ENCODE results near the gene KCTD16.
A peak's percentile ranks its signal among the peaks of the same experiment; 100 is the strongest.

The KCTD16 gene

GRCh38 chr5:144464306-144464705 is 293.6 kb downstream of the KCTD16 start:
- H3K9ac ChIP-seq (ENCODE audit: low read depth, low read length, poor library complexity, severe bottlenecking), result no peak overlapping the region
- no peaks in the 10 kb centered on the region for H3K9me2 ChIP-seq (replicated peaks; ENCODE audit: low read depth, low read length)
- H3K79me2 ChIP-seq (ENCODE audit: insufficient read depth, low read length), result no peaks in the 10 kb centered on the region
- H3K36me3 ChIP-seq (ENCODE audit: insufficient read depth, low read length), result no peaks in the 10 kb centered on the region
- no peak overlapping the region for H2AFZ ChIP-seq (ENCODE audit: low read length)
- H3K9me3 ChIP-seq (ENCODE audit: insufficient read depth, low read depth, low read length), result no peaks in the 10 kb centered on the region
- no peaks in the 10 kb centered on the region for H3F3A ChIP-seq (ENCODE audit: low read depth)
- no peaks in the 10 kb centered on the region for H3K4me1 ChIP-seq (ENCODE audit: insufficient read depth, low read length, poor library complexity, severe bottlenecking)
- no peak for TF ChIP-seq CTCF (conservative IDR thresholded peaks at IDR 0.05; ENCODE audit: low read length)
- TF ChIP-seq EZH2phosphoT487 (IDR thresholded peaks at IDR 0.05; ENCODE audit: borderline replicate concordance), result no peak
- no peaks in the 10 kb centered on the region for H3K27me3 ChIP-seq (ENCODE audit: insufficient read depth, low read length, poor library complexity, severe bottlenecking)
- H3K4me2 ChIP-seq (ENCODE audit: low read depth, low read length, poor library complexity, severe bottlenecking), result no peak overlapping the region
- no peak overlapping the region for H3K4me3 ChIP-seq (ENCODE audit: low read length, poor library complexity, severe bottlenecking)
- no peaks in the 10 kb centered on the region for H4K20me1 ChIP-seq (ENCODE audit: insufficient read depth, low read length, poor library complexity, severe bottlenecking)

DNA sequence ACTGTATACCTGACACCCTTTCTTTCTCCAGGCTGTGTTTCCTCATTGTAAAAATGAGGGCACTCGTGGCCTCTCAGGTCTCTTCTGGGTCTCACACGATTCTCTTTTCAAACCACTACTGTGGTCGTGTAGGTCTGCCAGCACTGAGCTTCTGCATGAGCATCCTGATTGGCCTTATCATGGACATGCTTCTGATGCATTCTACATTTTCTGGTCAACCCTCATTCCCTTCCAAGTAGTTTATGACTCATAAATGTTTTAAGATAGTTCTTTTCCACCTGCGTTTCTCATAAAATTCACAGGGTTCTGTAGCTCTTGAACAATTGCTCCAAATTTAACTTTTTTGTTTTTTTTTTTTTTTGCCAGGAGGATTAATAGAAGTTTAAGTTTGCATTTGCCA is 294.8 kb downstream of the KCTD16 start:
- TF ChIP-seq EZH2phosphoT487 (IDR thresholded peaks at IDR 0.05; ENCODE audit: borderline replicate concordance) (no peak), CTCF (conservative IDR thresholded peaks at IDR 0.05; ENCODE audit: low read length) (no peak)
- no peaks in the 10 kb centered on the region for H3K9me3 ChIP-seq (ENCODE audit: insufficient read depth, low read depth, low read length)
- H3K4me3 ChIP-seq (ENCODE audit: low read length, poor library complexity, severe bottlenecking), result no peak overlapping the region
- no peak overlapping the region for H2AFZ ChIP-seq (ENCODE audit: low read length)
- no peak overlapping the region for H3K9ac ChIP-seq (ENCODE audit: low read depth, low read length, poor library complexity, severe bottlenecking)
- H3K9me2 ChIP-seq (replicated peaks; ENCODE audit: low read depth, low read length), result no peaks in the 10 kb centered on the region
- no peaks in the 10 kb centered on the region for H3K27me3 ChIP-seq (ENCODE audit: insufficient read depth, low read length, poor library complexity, severe bottlenecking)
- H3K79me2 ChIP-seq (ENCODE audit: insufficient read depth, low read length), result no peaks in the 10 kb centered on the region
- H3K4me1 ChIP-seq (ENCODE audit: insufficient read depth, low read length, poor library complexity, severe bottlenecking), result no peaks in the 10 kb centered on the region
- H3F3A ChIP-seq (ENCODE audit: low read depth), result no peaks in the 10 kb centered on the region
- no peaks in the 10 kb centered on the region for H3K36me3 ChIP-seq (ENCODE audit: insufficient read depth, low read length)
- H4K20me1 ChIP-seq (ENCODE audit: insufficient read depth, low read length, poor library complexity, severe bottlenecking), result no peaks in the 10 kb centered on the region
- no peak overlapping the region for H3K4me2 ChIP-seq (ENCODE audit: low read depth, low read length, poor library complexity, severe bottlenecking)

GRCh38 chr5:144467792-144468191 is 297.1 kb downstream of the KCTD16 start:
- Histone ChIP-seq H3K27me3 (ENCODE audit: insufficient read depth, low read length, poor library complexity, severe bottlenecking) (no peaks in the 10 kb centered on the region), H4K20me1 (ENCODE audit: insufficient read depth, low read length, poor library complexity, severe bottlenecking) (no peaks in the 10 kb centered on the region), H2AFZ (ENCODE audit: low read length) (no peak overlapping the region), H3F3A (ENCODE audit: low read depth) (no peaks in the 10 kb centered on the region), H3K79me2 (ENCODE audit: insufficient read depth, low read length) (no peaks in the 10 kb centered on the region), H3K9me3 (ENCODE audit: insufficient read depth, low read depth, low read length) (no peaks in the 10 kb centered on the region), H3K4me1 (ENCODE audit: insufficient read depth, low read length, poor library complexity, severe bottlenecking) (no peaks in the 10 kb centered on the region), H3K36me3 (ENCODE audit: insufficient read depth, low read length) (no peaks in the 10 kb centered on the region), H3K9ac (ENCODE audit: low read depth, low read length, poor library complexity, severe bottlenecking) (no peak overlapping the region), H3K4me3 (ENCODE audit: low read length, poor library complexity, severe bottlenecking) (no peak overlapping the region), H3K4me2 (ENCODE audit: low read depth, low read length, poor library complexity, severe bottlenecking) (no peak overlapping the region), H3K9me2 (replicated peaks; ENCODE audit: low read depth, low read length) (no peaks in the 10 kb centered on the region)
- no peak for TF ChIP-seq EZH2phosphoT487 (IDR thresholded peaks at IDR 0.05; ENCODE audit: borderline replicate concordance)
- TF ChIP-seq CTCF (conservative IDR thresholded peaks at IDR 0.05; ENCODE audit: low read length), result peak; percentile 49

All from Loucy (cell line).